Kidney epithelial cell (primary cell): ENCODE data around the gene PSME3IP1. TPM values are rescaled to one million over a fixed set of nuclear protein-coding genes. Genes with fewer than 3 reads are reported as not detected.

Source experiments
- DNase-seq: peaks from one replicate; pipeline ENCODE4 v3.0.0-alpha.2; 2010; ENCODE audit warnings: low read depth
- H3K27me3 ChIP-seq: 2 replicates; pipeline ENCODE4 v1.6.0; 2011; ENCODE audit warnings: low read length; ENCODE audit not compliant: control insufficient read depth, insufficient read depth
- H3K36me3 ChIP-seq: 2 replicates; pipeline ENCODE4 v1.5.1; 2011; ENCODE audit warnings: low read length; ENCODE audit not compliant: control insufficient read depth, insufficient read depth
- H3K4me3 ChIP-seq: 2 replicates; pipeline ENCODE4 v1.5.1; 2011; ENCODE audit warnings: low read depth, mild to moderate bottlenecking, control low read depth, low read length
- total RNA-seq: library from RNA; depleted of rRNA; stranded (reverse); fragments of >200 nt; gene quantifications from 2 replicates; pipeline ENCODE4 v1.2.3, GENCODE V29; 2015
- TF ChIP-seq, protein P1 (sequence below): IDR thresholded peaks from 2 replicates; pipeline ENCODE4 v1.5.1; 2011; ENCODE audit warnings: mild to moderate bottlenecking, moderate library complexity, low read length, control low read depth, inconsistent platforms; ENCODE audit not compliant: insufficient read depth, poor library complexity, severe bottlenecking

The PSME3IP1 gene
- total RNA-seq, 1 donor from 2014 or later = 94.5 TPM

- Histone ChIP-seq H3K4me3 (no peak overlapping the region), H3K36me3 (peaks cover 2% of the 10 kb centered on the region), H3K27me3 (no peaks in the 10 kb centered on the region)
- no peak for DNase-seq
- TF ChIP-seq, protein P1, sequence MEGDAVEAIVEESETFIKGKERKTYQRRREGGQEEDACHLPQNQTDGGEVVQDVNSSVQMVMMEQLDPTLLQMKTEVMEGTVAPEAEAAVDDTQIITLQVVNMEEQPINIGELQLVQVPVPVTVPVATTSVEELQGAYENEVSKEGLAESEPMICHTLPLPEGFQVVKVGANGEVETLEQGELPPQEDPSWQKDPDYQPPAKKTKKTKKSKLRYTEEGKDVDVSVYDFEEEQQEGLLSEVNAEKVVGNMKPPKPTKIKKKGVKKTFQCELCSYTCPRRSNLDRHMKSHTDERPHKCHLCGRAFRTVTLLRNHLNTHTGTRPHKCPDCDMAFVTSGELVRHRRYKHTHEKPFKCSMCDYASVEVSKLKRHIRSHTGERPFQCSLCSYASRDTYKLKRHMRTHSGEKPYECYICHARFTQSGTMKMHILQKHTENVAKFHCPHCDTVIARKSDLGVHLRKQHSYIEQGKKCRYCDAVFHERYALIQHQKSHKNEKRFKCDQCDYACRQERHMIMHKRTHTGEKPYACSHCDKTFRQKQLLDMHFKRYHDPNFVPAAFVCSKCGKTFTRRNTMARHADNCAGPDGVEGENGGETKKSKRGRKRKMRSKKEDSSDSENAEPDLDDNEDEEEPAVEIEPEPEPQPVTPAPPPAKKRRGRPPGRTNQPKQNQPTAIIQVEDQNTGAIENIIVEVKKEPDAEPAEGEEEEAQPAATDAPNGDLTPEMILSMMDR = no peak
Observed at GRCh38 chr16:57163842-57164241, 22.0 kb downstream of the PSME3IP1 start.

GRCh38 chr16:57159447-57159846, 26.4 kb downstream of the PSME3IP1 start:
- H3K4me3 ChIP-seq = no peak overlapping the region
- H3K36me3 ChIP-seq = no peaks in the 10 kb centered on the region
- DNase-seq = no peak
- TF ChIP-seq, protein P1 = no peak
- no peaks in the 10 kb centered on the region for H3K27me3 ChIP-seq

DNA sequence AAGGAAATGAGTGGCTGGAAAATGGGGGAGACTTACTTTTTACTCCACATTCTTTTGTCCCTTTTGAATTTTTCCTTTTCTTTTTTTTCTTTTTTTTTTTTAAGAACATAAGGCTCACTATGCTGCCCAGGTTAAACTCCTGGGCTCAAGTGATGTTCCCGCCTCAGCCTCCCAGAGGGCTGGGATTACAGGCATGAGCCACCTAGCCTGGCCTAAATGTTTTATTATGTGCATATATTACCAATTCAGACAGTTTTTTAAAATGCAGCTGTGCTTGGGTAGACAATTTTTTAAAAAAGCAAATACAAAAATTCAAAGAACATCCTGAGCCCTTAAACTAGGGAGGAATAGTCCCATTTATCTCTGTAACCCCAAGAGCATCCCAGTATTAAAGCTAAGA, 28.3 kb downstream of the PSME3IP1 start:
- TF ChIP-seq, protein P1 = no peak
- no peaks in the 10 kb centered on the region for H3K27me3 ChIP-seq
- no peak overlapping the region for H3K4me3 ChIP-seq
- DNase-seq = no peak
- peaks cover 1% of the 10 kb centered on the region for H3K36me3 ChIP-seq

DNA sequence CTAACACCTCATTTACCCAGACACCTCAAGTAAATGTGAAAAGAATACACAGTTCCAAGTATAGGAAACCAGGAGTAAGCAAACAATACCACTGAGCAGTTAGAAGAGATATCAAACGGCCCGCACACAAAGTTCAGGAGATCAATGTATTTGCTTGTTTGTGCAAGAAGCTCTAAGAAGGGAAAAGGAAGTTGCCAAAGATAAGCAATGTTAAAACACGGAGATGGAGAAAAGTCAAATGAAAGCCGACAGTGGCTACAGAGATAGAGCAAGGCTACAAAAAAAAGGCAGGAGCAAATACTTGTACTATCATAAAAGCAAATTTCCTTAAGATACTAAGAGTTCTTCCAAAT, 29.5 kb downstream of the PSME3IP1 start:
- DNase-seq = no peak
- H3K4me3 ChIP-seq = no peak overlapping the region
- TF ChIP-seq, protein P1 = no peak
- H3K36me3 ChIP-seq = peaks cover 1% of the 10 kb centered on the region
- no peaks in the 10 kb centered on the region for H3K27me3 ChIP-seq

- no peak for DNase-seq
- TF ChIP-seq, protein P1 = no peak
- Histone ChIP-seq H3K36me3 (peaks cover 1% of the 10 kb centered on the region), H3K27me3 (no peaks in the 10 kb centered on the region), H3K4me3 (no peak overlapping the region)
Observed at GRCh38 chr16:57155702-57156350, 30.0 kb downstream of the PSME3IP1 start.

DNA sequence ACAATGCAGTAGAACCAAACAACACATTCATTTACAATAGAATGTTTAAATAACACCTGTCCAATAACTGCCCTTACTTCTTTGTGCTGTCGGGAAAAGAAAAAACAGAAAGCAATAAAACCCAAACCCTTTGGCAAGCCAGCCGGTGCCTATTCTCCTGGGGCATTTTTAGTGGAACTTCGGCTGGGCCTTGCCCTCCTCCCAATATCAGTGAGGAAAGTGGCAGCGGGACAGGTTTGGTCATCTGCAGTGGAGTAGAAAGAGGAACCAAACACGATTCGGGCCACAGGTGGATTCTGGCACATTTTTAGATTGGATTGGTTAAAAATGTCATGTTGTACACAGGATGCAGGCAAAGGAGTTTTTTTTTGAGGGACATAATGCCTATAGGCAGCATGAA, 32.0 kb downstream of the PSME3IP1 start:
- TF ChIP-seq, protein P1 = no peak
- no peaks in the 10 kb centered on the region for H3K27me3 ChIP-seq
- H3K4me3 ChIP-seq = no peak overlapping the region
- no peak for DNase-seq
- H3K36me3 ChIP-seq = peaks cover 1% of the 10 kb centered on the region
